Measurements from ENCODE around the gene PDZK1IP1. TPM values are rescaled to one million over a fixed set of nuclear protein-coding genes. Genes with fewer than 3 reads are reported as not detected.

PDZK1IP1 gene
- total and polyA plus RNA-seq, 7 experiments from 2014 or later, result not detected

- Mint-ChIP-seq H3K4me1 (peaks cover 0 to 6% (median 0%) of the 10 kb centered on the region in 7 donors), H3K27me3 (peaks cover under 1 to 9% (median 7%) of the 10 kb centered on the region in 5 donors), H3K27ac (no peak overlapping the region), H3K4me3 (no peak overlapping the region), H3K9me3 (peaks cover 0 to 2% (median 0%) of the 10 kb centered on the region in 11 donors), H3K36me3 (peaks cover 0 to 6% (median 0%) of the 10 kb centered on the region in 5 donors)
- no peaks in the 10 kb centered on the region for H3K36me3 ChIP-seq (ENCODE audit: control insufficient read depth in 2 of 3, insufficient read depth in 3 of 3, low read length in 3 of 3)
- no peak for ATAC-seq
- intact Hi-C loops (cut with micrococcal nuclease), result no loop called here
- H3K9me3 ChIP-seq (ENCODE audit: control insufficient read depth in 2 of 3, low read length in 3 of 3), result no peaks in the 10 kb centered on the region
- ChIA-PET POLR2A (no interaction called here), CTCF (no interaction called here)
- H3K27ac ChIP-seq (ENCODE audit: low read depth, low read length), result no peak overlapping the region
- no peak for DNase-seq
- H3K4me3 ChIP-seq (ENCODE audit: low read length), result no peak overlapping the region
- no peaks in the 10 kb centered on the region for H3K4me1 ChIP-seq (ENCODE audit: control insufficient read depth in 2 of 2, insufficient read depth in 2 of 2, low read length in 2 of 2)
- H3K27me3 ChIP-seq (ENCODE audit: control insufficient read depth in 2 of 2, insufficient read depth in 2 of 2, low read length in 2 of 2), result no peaks in the 10 kb centered on the region
Measured at GRCh38 chr1:47215713-47216112, 25.9 kb upstream of the PDZK1IP1 start.

DNA sequence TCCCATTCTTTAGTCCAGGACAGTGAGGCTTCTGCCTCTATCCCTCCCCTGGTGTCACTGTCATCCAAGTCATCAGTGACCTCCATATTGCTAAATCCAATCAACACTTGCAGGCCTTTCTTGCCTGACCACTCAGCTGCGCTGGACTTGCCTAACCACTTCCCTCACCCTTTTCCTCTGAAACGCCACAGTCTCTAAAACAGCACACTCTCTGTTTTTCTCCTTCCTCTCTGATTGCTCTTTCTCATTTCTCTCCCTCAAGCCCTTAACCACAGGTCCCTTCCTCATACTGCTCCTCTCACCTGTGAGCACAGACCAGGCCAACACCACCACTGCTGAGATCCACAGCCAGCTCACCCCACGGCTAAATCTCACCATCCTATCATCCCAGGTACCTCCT lies 24.7 kb upstream of the PDZK1IP1 start:
- intact Hi-C loops (cut with micrococcal nuclease), result no loop called here
- Mint-ChIP-seq H3K4me1 (peaks cover 0 to 12% (median 0%) of the 10 kb centered on the region in 7 donors), H3K27ac (no peak overlapping the region), H3K36me3 (no peaks in the 10 kb centered on the region), H3K9me3 (no peaks in the 10 kb centered on the region), H3K27me3 (peaks cover 0 to 14% (median 0%) of the 10 kb centered on the region in 5 donors), H3K4me3 (no peak overlapping the region)
- no peaks in the 10 kb centered on the region for H3K27me3 ChIP-seq (ENCODE audit: control insufficient read depth in 2 of 2, insufficient read depth in 2 of 2, low read length in 2 of 2)
- H3K4me3 ChIP-seq (ENCODE audit: low read length), result no peak overlapping the region
- DNase-seq (no peak), ATAC-seq (no peak)
- H3K27ac ChIP-seq (ENCODE audit: low read depth, low read length), result no peak overlapping the region
- CTCF ChIA-PET, result no interaction called here
- POLR2A ChIA-PET, result no interaction called here
- no peaks in the 10 kb centered on the region for H3K9me3 ChIP-seq (ENCODE audit: control insufficient read depth in 2 of 3, low read length in 3 of 3)
- no peaks in the 10 kb centered on the region for H3K36me3 ChIP-seq (ENCODE audit: control insufficient read depth in 2 of 3, insufficient read depth in 3 of 3, low read length in 3 of 3)
- H3K4me1 ChIP-seq (ENCODE audit: control insufficient read depth in 2 of 2, insufficient read depth in 2 of 2, low read length in 2 of 2), result no peaks in the 10 kb centered on the region

GRCh38 chr1:47213230-47213963 lies 23.6 kb upstream of the PDZK1IP1 start:
- peaks cover 0 to 12% (median 0%) of the 10 kb centered on the region in 7 donors for H3K4me1 Mint-ChIP-seq
- H3K27me3 Mint-ChIP-seq, result peaks cover 0 to 17% (median 6%) of the 10 kb centered on the region in 5 donors
- H3K9me3 Mint-ChIP-seq, result no peaks in the 10 kb centered on the region
- CTCF ChIA-PET, result no interaction called here
- DNase-seq, result no peak
- intact Hi-C loops (cut with micrococcal nuclease), result no loop called here
- no peak overlapping the region for H3K4me3 ChIP-seq (ENCODE audit: low read length)
- no peaks in the 10 kb centered on the region for H3K9me3 ChIP-seq (ENCODE audit: control insufficient read depth in 2 of 3, low read length in 3 of 3)
- no peak overlapping the region for H3K4me3 Mint-ChIP-seq
- ATAC-seq, result no peak
- no peak overlapping the region for H3K27ac Mint-ChIP-seq
- POLR2A ChIA-PET, result no interaction called here
- no peak overlapping the region for H3K27ac ChIP-seq (ENCODE audit: low read depth, low read length)
- H3K27me3 ChIP-seq (ENCODE audit: control insufficient read depth in 2 of 2, insufficient read depth in 2 of 2, low read length in 2 of 2), result no peaks in the 10 kb centered on the region
- no peaks in the 10 kb centered on the region for H3K4me1 ChIP-seq (ENCODE audit: control insufficient read depth in 2 of 2, insufficient read depth in 2 of 2, low read length in 2 of 2)
- no peaks in the 10 kb centered on the region for H3K36me3 ChIP-seq (ENCODE audit: control insufficient read depth in 2 of 3, insufficient read depth in 3 of 3, low read length in 3 of 3)
- H3K36me3 Mint-ChIP-seq, result no peaks in the 10 kb centered on the region

DNA sequence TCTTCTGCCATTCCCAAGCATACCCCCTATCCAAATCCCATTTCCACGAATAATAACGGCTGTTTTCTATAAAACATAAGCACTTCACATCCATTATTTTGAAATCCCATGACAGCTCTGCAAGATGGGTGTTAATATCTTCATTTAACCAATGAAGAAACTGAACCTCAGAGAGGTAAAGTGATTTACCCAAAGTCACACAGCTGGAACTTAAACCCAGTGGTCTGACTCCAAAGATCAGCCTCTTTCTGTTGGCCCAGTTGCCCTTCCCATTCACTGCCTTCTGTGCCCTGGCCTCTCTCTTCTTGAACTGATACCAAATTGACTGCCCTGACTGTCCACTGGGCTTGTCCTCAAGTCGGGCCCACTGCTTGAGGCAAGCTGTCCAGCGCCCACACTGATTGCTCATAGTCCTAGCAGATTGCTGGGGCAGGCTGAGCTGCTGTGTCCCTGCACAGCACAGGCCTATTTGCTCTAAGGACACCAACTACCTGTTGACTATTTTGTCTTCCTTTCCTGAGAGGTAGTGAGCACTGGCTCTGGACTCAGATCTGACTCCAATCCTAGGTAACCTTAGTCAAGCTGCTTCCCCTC lies 22.9 kb upstream of the PDZK1IP1 start:
- H3K4me3 ChIP-seq (ENCODE audit: low read length), result no peak overlapping the region
- H3K4me1 Mint-ChIP-seq, result peaks cover 0 to 12% (median 0%) of the 10 kb centered on the region in 7 donors
- no peaks in the 10 kb centered on the region for H3K36me3 Mint-ChIP-seq
- CTCF ChIA-PET, result no interaction called here
- no peak overlapping the region for H3K4me3 Mint-ChIP-seq
- DNase-seq (no peak), ATAC-seq (no peak)
- no peaks in the 10 kb centered on the region for H3K9me3 Mint-ChIP-seq
- no peaks in the 10 kb centered on the region for H3K36me3 ChIP-seq (ENCODE audit: control insufficient read depth in 2 of 3, insufficient read depth in 3 of 3, low read length in 3 of 3)
- peaks cover 0 to 21% (median 6%) of the 10 kb centered on the region in 5 donors for H3K27me3 Mint-ChIP-seq
- no peak overlapping the region for H3K27ac Mint-ChIP-seq
- POLR2A ChIA-PET, result no interaction called here
- H3K4me1 ChIP-seq (ENCODE audit: control insufficient read depth in 2 of 2, insufficient read depth in 2 of 2, low read length in 2 of 2), result no peaks in the 10 kb centered on the region
- no peaks in the 10 kb centered on the region for H3K9me3 ChIP-seq (ENCODE audit: control insufficient read depth in 2 of 3, low read length in 3 of 3)
- intact Hi-C loops (cut with micrococcal nuclease), result no loop called here
- H3K27me3 ChIP-seq (ENCODE audit: control insufficient read depth in 2 of 2, insufficient read depth in 2 of 2, low read length in 2 of 2), result no peaks in the 10 kb centered on the region
- H3K27ac ChIP-seq (ENCODE audit: low read depth, low read length), result no peak overlapping the region

DNA sequence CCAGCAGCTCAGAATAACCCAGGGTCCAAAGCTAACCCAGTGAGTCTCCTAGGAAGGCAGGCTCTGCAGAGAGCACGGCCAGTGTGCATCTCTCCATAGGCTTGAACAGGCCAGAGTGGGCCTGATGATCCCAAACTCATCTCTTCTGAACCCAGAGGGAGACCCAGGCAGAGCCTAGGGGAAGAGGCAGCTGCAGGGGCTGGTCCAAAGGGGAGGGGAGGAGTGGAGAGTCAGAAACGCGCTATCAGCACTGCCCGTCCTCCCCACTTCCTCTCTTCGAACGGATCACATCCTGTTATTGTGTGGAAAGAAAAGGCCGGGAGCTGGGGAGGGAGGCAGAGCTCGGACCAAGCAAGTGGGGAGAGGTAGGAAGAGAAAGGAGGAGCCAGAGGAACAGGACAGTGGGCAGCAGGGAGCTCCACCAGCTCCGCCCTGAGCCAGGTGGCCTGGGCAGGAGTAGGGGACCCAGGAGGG lies 22.0 kb upstream of the PDZK1IP1 start:
- Histone ChIP-seq H3K27me3 (ENCODE audit: control insufficient read depth in 2 of 2, insufficient read depth in 2 of 2, low read length in 2 of 2) (no peaks in the 10 kb centered on the region), H3K4me3 (ENCODE audit: low read length) (no peak overlapping the region), H3K27ac (ENCODE audit: low read depth, low read length) (no peak overlapping the region), H3K36me3 (ENCODE audit: control insufficient read depth in 2 of 3, insufficient read depth in 3 of 3, low read length in 3 of 3) (no peaks in the 10 kb centered on the region), H3K4me1 (ENCODE audit: control insufficient read depth in 2 of 2, insufficient read depth in 2 of 2, low read length in 2 of 2) (no peaks in the 10 kb centered on the region), H3K9me3 (ENCODE audit: control insufficient read depth in 2 of 3, low read length in 3 of 3) (no peaks in the 10 kb centered on the region)
- ChIA-PET CTCF (no interaction called here), POLR2A (no interaction called here)
- ATAC-seq (peak; percentile 44), DNase-seq (no peak)
- intact Hi-C loops (cut with micrococcal nuclease), result no loop called here
- no peaks in the 10 kb centered on the region for H3K9me3 Mint-ChIP-seq
- H3K27me3 Mint-ChIP-seq, result peaks cover 0 to 23% (median 6%) of the 10 kb centered on the region in 5 donors
- peaks cover 0 to 12% (median 0%) of the 10 kb centered on the region in 7 donors for H3K4me1 Mint-ChIP-seq
- H3K27ac Mint-ChIP-seq, result no peak overlapping the region
- no peaks in the 10 kb centered on the region for H3K36me3 Mint-ChIP-seq
- peak overlapping the region in 1 of 10 donors; percentile 11 for H3K4me3 Mint-ChIP-seq

GRCh38 chr1:47210666-47211065 lies 20.8 kb upstream of the PDZK1IP1 start:
- Histone ChIP-seq H3K36me3 (ENCODE audit: control insufficient read depth in 2 of 3, insufficient read depth in 3 of 3, low read length in 3 of 3) (no peaks in the 10 kb centered on the region), H3K9me3 (ENCODE audit: control insufficient read depth in 2 of 3, low read length in 3 of 3) (no peaks in the 10 kb centered on the region), H3K27me3 (ENCODE audit: control insufficient read depth in 2 of 2, insufficient read depth in 2 of 2, low read length in 2 of 2) (no peaks in the 10 kb centered on the region), H3K4me1 (ENCODE audit: control insufficient read depth in 2 of 2, insufficient read depth in 2 of 2, low read length in 2 of 2) (no peaks in the 10 kb centered on the region), H3K4me3 (ENCODE audit: low read length) (no peak overlapping the region), H3K27ac (ENCODE audit: low read depth, low read length) (no peak overlapping the region)
- no peak for DNase-seq
- ChIA-PET CTCF (no interaction called here), POLR2A (interaction anchor here (0.6 kb wide), 1 partner anchor 22 kb away, joined by 3 read pairs; no protein-coding TSS in a partner anchor)
- Mint-ChIP-seq H3K36me3 (no peaks in the 10 kb centered on the region), H3K27ac (no peak overlapping the region), H3K4me1 (peaks cover 0 to 12% (median 0%) of the 10 kb centered on the region in 7 donors), H3K9me3 (peaks cover 0 to 2% (median 0%) of the 10 kb centered on the region in 11 donors), H3K4me3 (no peak overlapping the region), H3K27me3 (peaks cover 0 to 32% (median 17%) of the 10 kb centered on the region in 5 donors)
- intact Hi-C loops (cut with micrococcal nuclease), result no loop called here
- ATAC-seq, result no peak
